ENCODE results near the gene BRMS1.
"Not testable (repeated sequence)": the region's sequence is repeated elsewhere in the genome, so short reads cannot be mapped to it uniquely, and the experiment has no call there.

BRMS1 gene

GRCh38 chr11:66344550-66345315 is at the start of gene BRMS1:
BRMS1 (minus strand) TSS chr11:66345104; CDS start chr11:66342234, 2,870 bp downstream.
- peak; percentile 81 to 87 for DNase-seq (ENCODE audit: low read depth in 2 of 2)

- DNase-seq (ENCODE audit: low read depth in 2 of 2) = no peak
Measured at GRCh38 chr11:66393954-66394353, 49.0 kb upstream of the BRMS1 start.

- no peak for DNase-seq (ENCODE audit: low read depth in 2 of 2)
Measured at GRCh38 chr11:66391322-66391721, 46.4 kb upstream of the BRMS1 start.

- peak; percentile 34 to 43 for DNase-seq (ENCODE audit: low read depth in 2 of 2)
Measured at GRCh38 chr11:66388780-66389386, 44.0 kb upstream of the BRMS1 start.

GRCh38 chr11:66386171-66387069 is 41.5 kb upstream of the BRMS1 start:
- DNase-seq (ENCODE audit: low read depth in 2 of 2) = peak; percentile 59 to 77

- DNase-seq (ENCODE audit: low read depth in 2 of 2) = not testable (repeated sequence)
Measured at GRCh38 chr11:66384316-66384715, 39.4 kb upstream of the BRMS1 start.

- DNase-seq (ENCODE audit: low read depth in 2 of 2) = not testable (repeated sequence)
Measured at GRCh38 chr11:66380264-66380663, 35.4 kb upstream of the BRMS1 start.

- DNase-seq (ENCODE audit: low read depth in 2 of 2) = not testable (repeated sequence)
Measured at GRCh38 chr11:66373690-66374287, 28.9 kb upstream of the BRMS1 start.

- no peak for DNase-seq (ENCODE audit: low read depth in 2 of 2)
Measured at GRCh38 chr11:66373265-66373664, 28.4 kb upstream of the BRMS1 start.

- peak; percentile 37 to 54 for DNase-seq (ENCODE audit: low read depth in 2 of 2)
Measured at GRCh38 chr11:66371627-66372415, 26.9 kb upstream of the BRMS1 start, which contains the start of gene SLC29A2. SLC29A2 (minus strand) TSS chr11:66371760; CDS start chr11:66371591, 169 bp downstream.

GRCh38 chr11:66369073-66369894 is 24.4 kb upstream of the BRMS1 start:
- DNase-seq (ENCODE audit: low read depth in 2 of 2) = no peak

GRCh38 chr11:66368484-66368883 is 23.6 kb upstream of the BRMS1 start:
- no peak for DNase-seq (ENCODE audit: low read depth in 2 of 2)

GRCh38 chr11:66367561-66368312 is 22.8 kb upstream of the BRMS1 start:
- no peak for DNase-seq (ENCODE audit: low read depth in 2 of 2)

- no peak for DNase-seq (ENCODE audit: low read depth in 2 of 2)
Measured at GRCh38 chr11:66366844-66367477, 22.1 kb upstream of the BRMS1 start.

- no peak for DNase-seq (ENCODE audit: low read depth in 2 of 2)
Measured at GRCh38 chr11:66365711-66366619, 21.1 kb upstream of the BRMS1 start.

GRCh38 chr11:66365166-66365565 is 20.3 kb upstream of the BRMS1 start:
- no peak for DNase-seq (ENCODE audit: low read depth in 2 of 2)

GRCh38 chr11:66363805-66364535 is 19.1 kb upstream of the BRMS1 start:
- peak; percentile 26 to 74 for DNase-seq (ENCODE audit: low read depth in 2 of 2)

Measured in stimulated activated CD4-positive, alpha-beta T cell treated with anti-CD3 and anti-CD28 coated beads, Interleukin-1b, Interleukin-23, amount 100 ng/mL, for 1 hour (primary cell).